MM.1S (cell line): ENCODE data around the gene ZMYM3.

Experiments
- EZH2phosphoT487 ChIP-seq: fragments of 300-600 bp; sonication (generic); IDR thresholded peaks from 2 replicates; pipeline ENCODE4 v1.6.1; 2018; ENCODE audit warnings: antibody characterized with exemption, low read length
- TF ChIP-seq, protein P1 (sequence below): fragments of 300-600 bp; sonication (generic); IDR thresholded peaks from 2 replicates; pipeline ENCODE4 v1.5.1; 2016; ENCODE audit warnings: antibody characterized with exemption, low read length, mixed read lengths

DNA sequence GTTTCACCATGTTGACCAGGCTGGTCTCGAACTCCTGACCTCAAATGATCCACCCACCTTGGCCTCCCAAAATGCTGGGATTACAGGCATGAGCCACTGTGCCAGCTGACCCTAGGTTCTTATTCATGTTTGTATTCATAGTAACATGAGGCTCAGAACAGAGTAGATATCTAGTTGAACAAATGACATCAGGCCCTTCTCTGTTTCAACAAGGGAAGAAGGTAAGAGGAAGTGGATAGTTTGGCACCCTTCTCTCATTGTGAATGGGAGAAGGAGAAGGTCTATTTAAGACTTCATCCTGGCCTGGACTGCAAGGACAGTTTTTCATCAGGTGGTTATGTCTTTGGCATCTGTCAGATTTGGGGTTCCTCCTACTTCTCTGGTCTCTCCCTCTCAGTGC, 17.1 kb downstream of the ZMYM3 start:
- TF ChIP-seq, protein P1, sequence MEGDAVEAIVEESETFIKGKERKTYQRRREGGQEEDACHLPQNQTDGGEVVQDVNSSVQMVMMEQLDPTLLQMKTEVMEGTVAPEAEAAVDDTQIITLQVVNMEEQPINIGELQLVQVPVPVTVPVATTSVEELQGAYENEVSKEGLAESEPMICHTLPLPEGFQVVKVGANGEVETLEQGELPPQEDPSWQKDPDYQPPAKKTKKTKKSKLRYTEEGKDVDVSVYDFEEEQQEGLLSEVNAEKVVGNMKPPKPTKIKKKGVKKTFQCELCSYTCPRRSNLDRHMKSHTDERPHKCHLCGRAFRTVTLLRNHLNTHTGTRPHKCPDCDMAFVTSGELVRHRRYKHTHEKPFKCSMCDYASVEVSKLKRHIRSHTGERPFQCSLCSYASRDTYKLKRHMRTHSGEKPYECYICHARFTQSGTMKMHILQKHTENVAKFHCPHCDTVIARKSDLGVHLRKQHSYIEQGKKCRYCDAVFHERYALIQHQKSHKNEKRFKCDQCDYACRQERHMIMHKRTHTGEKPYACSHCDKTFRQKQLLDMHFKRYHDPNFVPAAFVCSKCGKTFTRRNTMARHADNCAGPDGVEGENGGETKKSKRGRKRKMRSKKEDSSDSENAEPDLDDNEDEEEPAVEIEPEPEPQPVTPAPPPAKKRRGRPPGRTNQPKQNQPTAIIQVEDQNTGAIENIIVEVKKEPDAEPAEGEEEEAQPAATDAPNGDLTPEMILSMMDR = no peak
- TF ChIP-seq EZH2phosphoT487 = no peak
